H1 (cell line): Measurements from ENCODE around the gene HOXA11. TPM values are rescaled to one million over a fixed set of nuclear protein-coding genes. Genes with fewer than 3 reads are reported as not detected.
A peak's percentile ranks its signal among the peaks of the same experiment; 100 is the strongest.

Experiments used
- CTCF ChIA-PET: fragments of 300-600 bp; sonication (Branson Sonifier 250); formaldehyde crosslinking; loops from one replicate; lab custom pipeline; 2021; ENCODE audit not compliant: partially characterized antibody; lab: Charles Lee
- POLR2A ChIA-PET: fragments of 300-600 bp; sonication (Branson Sonifier 250); formaldehyde crosslinking; loops from one replicate; lab custom pipeline; 2021; ENCODE audit warnings: inconsistent platforms; ENCODE audit not compliant: partially characterized antibody; lab: Charles Lee
- DNase-seq, 2 experiments: peaks; one replicate each; pipeline versions ENCODE4 v3.0.0 to v3.0.0-alpha.2; 2010 to 2022; ENCODE audit warnings: low spot score in 2 of 2, low read depth in 1 of 2, mixed read lengths in 1 of 2
- FAIRE-seq: peaks from 2 replicates; lab custom pipeline; 2011; peaks lifted over from hg19 to GRCh38; lab: Jason Lieb, UNC
- H2AFZ ChIP-seq: 2 replicates; pipeline ENCODE4 v1.8.1; 2012; ENCODE audit warnings: low read length, inconsistent platforms
- H2AK5ac ChIP-seq: 2 replicates; pipeline ENCODE4 v1.6.1; 2013; ENCODE audit warnings: low read depth, low read length
- H2BK120ac ChIP-seq: replicated peaks from 2 replicates; pipeline ENCODE3; 2013; ENCODE audit warnings: low read depth, low read length, inconsistent platforms
- H2BK12ac ChIP-seq: 2 replicates; pipeline ENCODE4 v1.6.1; 2013; ENCODE audit warnings: low read depth, low read length
- H2BK15ac ChIP-seq: 2 replicates; pipeline ENCODE4 v1.6.1; 2013; ENCODE audit warnings: low read length
- H2BK20ac ChIP-seq: 2 replicates; pipeline ENCODE4 v1.6.1; 2013; ENCODE audit warnings: low read length
- H2BK5ac ChIP-seq: 2 replicates; pipeline ENCODE4 v1.6.1; 2013; ENCODE audit warnings: low read depth, low read length
- H3K14ac ChIP-seq: 2 replicates; pipeline ENCODE4 v1.6.1; 2013; ENCODE audit warnings: inconsistent platforms; ENCODE audit not compliant: insufficient read length
- H3K18ac ChIP-seq: 2 replicates; pipeline ENCODE4 v1.6.1; 2013; ENCODE audit warnings: low read length; ENCODE audit errors: extremely low read depth
- H3K23ac ChIP-seq: 2 replicates; pipeline ENCODE4 v1.6.1; 2013; ENCODE audit warnings: inconsistent platforms; ENCODE audit not compliant: insufficient read length
- H3K23me2 ChIP-seq: 2 replicates; pipeline ENCODE4 v1.6.1; 2013; ENCODE audit warnings: low read depth, low read length
- H3K27ac ChIP-seq: 2 replicates; pipeline ENCODE4 v1.6.1; 2011; ENCODE audit warnings: low read depth, low read length, inconsistent platforms
- H3K27me3 ChIP-seq, 4 experiments: replicated peaks in 1 of 4; 1 replicate in 1 of 4; 2 replicates in 3 of 4; pipeline versions ENCODE4 v1.6.1 to v1.8.1; 2011 to 2013; ENCODE audit warnings: low read length in 3 of 4, mild to moderate bottlenecking in 3 of 4, inconsistent platforms in 2 of 4, mixed read lengths in 2 of 4, moderate library complexity in 1 of 4; ENCODE audit not compliant: control insufficient read depth in 3 of 4, insufficient read depth in 3 of 4; ENCODE audit errors: extremely low read depth in 1 of 4
- H3K36me3 ChIP-seq, 4 experiments: 2 replicates each; pipeline versions ENCODE4 v1.6.1 to v1.8.1; 2011 to 2013; ENCODE audit warnings: mild to moderate bottlenecking in 4 of 4, low read length in 3 of 4, moderate library complexity in 2 of 4, control low read depth in 1 of 4, inconsistent platforms in 1 of 4; ENCODE audit not compliant: insufficient read depth in 4 of 4, control insufficient read depth in 2 of 4
- H3K4ac ChIP-seq: replicated peaks from 2 replicates; pipeline ENCODE3; 2013; ENCODE audit warnings: low read length, low read depth, mixed read lengths, inconsistent platforms; ENCODE audit not compliant: insufficient read length
- H3K4me1 ChIP-seq, 4 experiments: replicated peaks in 1 of 4; 1 replicate in 1 of 4; 2 replicates in 3 of 4; pipeline versions ENCODE4 v1.6.1 to v1.8.1; 2011 to 2013; ENCODE audit warnings: low read length in 3 of 4, inconsistent platforms in 2 of 4, mixed read lengths in 1 of 4; ENCODE audit not compliant: insufficient read depth in 4 of 4, control insufficient read depth in 3 of 4
- H3K4me2 ChIP-seq, 2 experiments: 2 replicates each; pipeline versions ENCODE4 v1.6.1 to v1.8.1; 2011 to 2013; ENCODE audit warnings: low read depth in 2 of 2, low read length in 2 of 2, control low read depth in 1 of 2, inconsistent platforms in 1 of 2, mild to moderate bottlenecking in 1 of 2; ENCODE audit not compliant: insufficient read depth in 1 of 2
- H3K4me3 ChIP-seq, 4 experiments: fragments of 200-600, 300-600 bp in 1 of 4; sonication (generic), shearing (Covaris generic), sonication (Bioruptor Twin) in 1 of 4; 2 replicates each; pipeline versions ENCODE4 v1.5.1 to v1.8.1; 2011 to 2016; ENCODE audit warnings: low read length in 4 of 4, low read depth in 3 of 4, control low read depth in 2 of 4, inconsistent platforms in 2 of 4, mild to moderate bottlenecking in 2 of 4, mixed read lengths in 1 of 4, moderate library complexity in 1 of 4; ENCODE audit not compliant: insufficient read depth in 2 of 4; ENCODE audit errors: extremely low read depth in 1 of 4
- H3K56ac ChIP-seq: replicated peaks from 2 replicates; pipeline ENCODE3; 2013; ENCODE audit warnings: low read depth, mild to moderate bottlenecking, mixed read lengths, low read length, inconsistent platforms; ENCODE audit not compliant: insufficient read length
- H3K79me1 ChIP-seq: 2 replicates; pipeline ENCODE4 v1.6.1; 2013; ENCODE audit warnings: low read depth, low read length, control low read depth
- H3K79me2 ChIP-seq, 2 experiments: 2 replicates each; pipeline versions ENCODE4 v1.6.1 to v1.8.1; 2012 to 2013; ENCODE audit warnings: low read length in 2 of 2, mild to moderate bottlenecking in 2 of 2, inconsistent platforms in 1 of 2; ENCODE audit not compliant: insufficient read depth in 2 of 2, control insufficient read depth in 1 of 2
- H3K9ac ChIP-seq, 4 experiments: replicated peaks in 1 of 4; 1 replicate in 1 of 4; 2 replicates in 3 of 4; pipeline versions ENCODE4 v1.6.1 to v1.8.1; 2011 to 2013; ENCODE audit warnings: low read depth in 3 of 4, low read length in 3 of 4, control low read depth in 2 of 4, mild to moderate bottlenecking in 2 of 4, moderate library complexity in 2 of 4, inconsistent platforms in 1 of 4; ENCODE audit errors: extremely low read depth in 1 of 4
- H3K9me3 ChIP-seq, 2 experiments: 2 replicates each; pipeline versions ENCODE4 v1.6.1 to v1.8.1; 2012 to 2013; ENCODE audit warnings: mild to moderate bottlenecking in 2 of 2, moderate library complexity in 2 of 2, control low read depth in 1 of 2, inconsistent platforms in 1 of 2, low read depth in 1 of 2, low read length in 1 of 2, mixed read lengths in 1 of 2; ENCODE audit not compliant: insufficient read depth in 2 of 2
- H4K20me1 ChIP-seq, 2 experiments: replicated peaks in 1 of 2; 2 replicates each; pipeline versions ENCODE3 to v1.8.1; 2011 to 2013; ENCODE audit warnings: inconsistent platforms in 2 of 2, low read length in 2 of 2, mild to moderate bottlenecking in 1 of 2; ENCODE audit not compliant: insufficient read depth in 2 of 2, control insufficient read depth in 1 of 2
- H4K5ac ChIP-seq: 2 replicates; pipeline ENCODE4 v1.6.1; 2013; ENCODE audit warnings: low read length, low read depth, mixed read lengths, inconsistent platforms; ENCODE audit not compliant: insufficient read length
- H4K8ac ChIP-seq: 2 replicates; pipeline ENCODE4 v1.8.0; 2013; ENCODE audit warnings: mild to moderate bottlenecking, moderate library complexity, low read length, inconsistent platforms; ENCODE audit not compliant: insufficient read depth; ENCODE audit errors: extremely low read depth
- H4K91ac ChIP-seq: replicated peaks from 2 replicates; pipeline ENCODE3; 2013; ENCODE audit warnings: low read length, mixed read lengths, inconsistent platforms; ENCODE audit not compliant: insufficient read length
- CTBP2 ChIP-seq: IDR thresholded peaks from 2 replicates; pipeline ENCODE4 v1.7.0; 2011; ENCODE audit warnings: borderline replicate concordance, mild to moderate bottlenecking, moderate library complexity, mixed read lengths, low read length; ENCODE audit not compliant: insufficient read depth, insufficient read length
- HDAC2 ChIP-seq, 2 experiments: fragments of 300-600 bp in 1 of 2; sonication (generic) in 1 of 2; IDR thresholded peaks; 2 replicates each; pipeline ENCODE4 v1.6.1; 2011 to 2012; ENCODE audit warnings: low read depth in 2 of 2, low read length in 2 of 2, mild to moderate bottlenecking in 2 of 2, moderate library complexity in 2 of 2, borderline replicate concordance in 1 of 2, inconsistent platforms in 1 of 2
- KDM4A ChIP-seq: IDR thresholded peaks from one replicate; pipeline ENCODE4 v1.7.1; 2012; ENCODE audit warnings: low read depth, mild to moderate bottlenecking, moderate library complexity, low read length, inconsistent platforms; ENCODE audit not compliant: severe bottlenecking
- POLR2AphosphoS5 ChIP-seq: IDR thresholded peaks from 2 replicates; pipeline ENCODE4 v1.6.1; 2011; ENCODE audit warnings: low read depth, low read length
- POU5F1 ChIP-seq: IDR thresholded peaks from 2 replicates; pipeline ENCODE4 v1.6.1; 2011; ENCODE audit warnings: low read depth, mild to moderate bottlenecking, low read length, moderate library complexity
- RNF2 ChIP-seq: fragments of 200-900, 300-1000 bp; sonication (generic); IDR thresholded peaks from 2 replicates; pipeline ENCODE4 v1.7.1; 2016; ENCODE audit warnings: borderline replicate concordance, low read depth, mild to moderate bottlenecking, antibody characterized with exemption, low read length; ENCODE audit not compliant: poor library complexity, severe bottlenecking; ENCODE audit errors: missing control alignments
- RXRA ChIP-seq: IDR thresholded peaks from 2 replicates; pipeline ENCODE4 v1.6.1; 2011; ENCODE audit warnings: low read depth, mild to moderate bottlenecking, low read length, moderate library complexity; ENCODE audit not compliant: insufficient read depth
- SUZ12 ChIP-seq: fragments of 200-600 bp; sonication (generic); IDR thresholded peaks from 2 replicates; pipeline ENCODE4 v1.6.1; 2012; ENCODE audit warnings: mild to moderate bottlenecking, inconsistent platforms, low read length, moderate library complexity, mixed read lengths
- WGBS, 2 experiments: shearing (Covaris generic) in 1 of 2; methylation state at CpG; one replicate each; pipeline versions ENCODE4 v1.1.6 to v1.1.7; 2013 to 2015; ENCODE audit warnings: low lambda C conversion rate in 2 of 2, mixed read lengths in 2 of 2, inconsistent platforms in 1 of 2, low coverage in 1 of 2, missing lambda C conversion rate in 1 of 2; ENCODE audit not compliant: insufficient replicate concordance in 2 of 2, insufficient coverage in 1 of 2, insufficient read length in 1 of 2; ENCODE audit errors: extremely low coverage in 1 of 2, missing lambda C conversion rate in 1 of 2; 5-methylcytosine and 5-hydroxymethylcytosine counted together
- polyA plus RNA-seq, 7 experiments: library from polyadenylated mRNA; depleted of rRNA in 3 of 7; stranded (reverse) in 5 of 7; unstranded in 2 of 7; fragments of >200 nt in 5 of 7; fragments of 200-250 nt in 2 of 7; gene quantifications; 1 replicate in 5 of 7; 2 replicates in 1 of 7; 4 replicates in 1 of 7; pipeline versions ENCODE4 v1.2.1 to v1.2.3, GENCODE V29; 2011 to 2013; ENCODE audit warnings: missing spikeins in 2 of 7, mixed read lengths in 2 of 7
- total RNA-seq: library from RNA; stranded (reverse); fragmentation: NEBNext Ultra II Directional; extraction: Animal tissue kit (Norgen Biotek cat#: 25700); gene quantifications from 2 replicates; pipeline ENCODE4 v1.2.1, GENCODE V29; 2021

The HOXA11 gene
- total and polyA plus RNA-seq, 2 of the 8 experiments (the other 6 are each of a cell fraction or from before 2014, with no cell fraction given), result not detected

DNA sequence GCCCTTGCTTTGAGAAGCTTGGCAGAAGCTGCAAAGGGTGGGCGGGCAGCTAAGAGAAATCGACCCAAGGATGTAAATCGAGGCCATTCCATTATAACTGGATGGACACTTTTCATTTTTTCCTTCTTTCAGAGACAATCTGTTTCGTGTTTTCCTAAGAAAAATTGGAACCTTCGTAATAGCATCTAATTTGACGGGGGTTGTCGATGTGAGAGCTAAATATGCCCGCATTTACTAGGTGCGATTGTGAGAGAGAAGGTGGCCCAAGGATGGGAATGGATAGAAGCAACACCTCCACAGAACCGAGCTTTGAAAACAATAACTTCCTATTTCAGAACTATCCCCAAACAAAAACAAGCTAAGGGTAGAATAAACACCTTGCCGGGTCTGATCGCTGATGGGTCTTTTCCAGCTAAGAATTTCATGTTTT is 53.6 kb downstream of the HOXA11 start:
- Histone ChIP-seq H3K56ac (no peak overlapping the region), H3K14ac (no peak overlapping the region), H3K23me2 (peaks cover 4% of the 10 kb centered on the region; the same call in 1 of the 2 replicates), H3K4me1 (peaks cover 0 to 4% (median 2%) of the 10 kb centered on the region in 4 experiments; a peak in 4 of 7 replicates), H3K79me1 (no peaks in the 10 kb centered on the region), H2AK5ac (no peak overlapping the region), H3K4me3 (peak overlapping the region; percentile 19 to 60 (median 36); a peak in 6 of 8 replicates), H3K79me2 (no peaks in the 10 kb centered on the region), H3K4me2 (peak overlapping the region; percentile 56 to 63), H4K91ac (no peak overlapping the region), H2BK120ac (no peak overlapping the region), H3K4ac (no peak overlapping the region), H3K23ac (no peak overlapping the region), H3K18ac (no peak overlapping the region), H3K27ac (no peak overlapping the region), H2AFZ (no peak overlapping the region), H2BK12ac (no peak overlapping the region), H3K27me3 (peaks cover 97 to 100% (median 100%) of the 10 kb centered on the region in 4 experiments), H2BK15ac (no peak overlapping the region), H2BK20ac (no peak overlapping the region), H3K9ac (no peak overlapping the region), H2BK5ac (no peak overlapping the region), H4K5ac (no peak overlapping the region), H3K36me3 (peaks cover 0 to 16% (median 0%) of the 10 kb centered on the region in 4 experiments; a peak in 2 of 8 replicates), H4K8ac (no peak overlapping the region), H4K20me1 (peaks cover 14 to 30% of the 10 kb centered on the region in 2 experiments), H3K9me3 (peaks cover 0 to 4% of the 10 kb centered on the region in 2 experiments; a peak in 1 of 4 replicates)
- ChIA-PET CTCF (interaction anchor here (0.6 to 2.7 kb wide), 15 partner anchors 10 to 450 kb away, joined by 3 to 13 read pairs (median 3); partner anchors contain the start of genes HOXA3, HOXA5 and HOXA9), POLR2A (no interaction called here)
- DNase-seq, result no peak
- FAIRE-seq, result no peak
- 23% methylated on average over 12 of the region's 12 CpGs; no CpG with 5 or more reads in 1 of the 2 experiments for WGBS, 2 experiments
- TF ChIP-seq HDAC2 (IDR thresholded peaks at IDR 0.05; ENCODE audit: borderline replicate concordance in 1 of 2, low read depth in 2 of 2, low read length in 2 of 2) (no peak), RXRA (no peak), CTBP2 (peak; percentile 8), RNF2 (peak; percentile 89), POLR2AphosphoS5 (no peak), POU5F1 (no peak), KDM4A (no peak), SUZ12 (peak; percentile 65)
